Measurements from ENCODE around the gene ZBTB18.

ZBTB18 gene

DNA sequence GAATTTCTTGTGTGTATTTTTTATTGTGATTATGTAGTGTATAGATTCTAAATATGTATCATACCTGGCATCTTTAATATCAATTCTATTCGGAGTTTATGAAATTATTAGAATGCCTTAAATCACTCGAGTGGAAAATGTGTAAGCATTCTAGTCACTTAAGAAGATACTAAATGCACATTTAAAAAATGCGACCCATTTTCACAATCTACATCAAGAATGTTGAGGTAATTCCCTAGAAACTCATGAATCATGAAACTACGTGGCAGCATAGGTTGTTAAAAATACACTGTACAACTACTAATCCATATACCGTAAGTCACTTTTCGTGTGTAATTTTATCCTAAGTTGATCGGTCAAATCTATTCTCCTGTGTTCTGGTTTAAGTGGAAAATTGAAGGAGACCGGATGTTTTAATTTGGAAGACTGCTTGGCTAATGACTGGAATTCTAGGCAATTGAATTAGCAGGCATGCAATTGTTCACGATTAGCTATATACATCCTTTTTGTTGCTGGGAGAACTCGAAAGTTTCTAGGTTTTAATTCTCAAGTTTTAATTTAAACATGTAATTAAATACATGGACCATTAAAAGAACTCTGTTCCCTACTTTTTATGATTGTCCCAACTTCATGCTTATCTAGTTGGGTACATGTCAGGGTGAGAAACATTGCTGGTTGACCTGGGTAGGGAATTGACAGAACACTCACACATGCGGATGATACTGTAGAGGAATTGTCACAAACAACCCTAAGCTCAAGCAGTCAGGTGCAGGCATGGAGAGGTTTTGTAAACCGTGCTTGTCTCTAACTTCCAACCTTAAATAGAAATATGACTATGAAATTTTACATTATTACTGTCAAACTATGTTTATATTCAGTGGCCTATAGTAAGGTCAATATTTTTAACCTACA lies 6.6 kb downstream of the ZBTB18 start:
- H3K4me3 ChIP-seq (ENCODE audit: low read depth in 1 of 5, low read length in 5 of 5) = no peak overlapping the region
- H3K9ac ChIP-seq (ENCODE audit: low read length in 5 of 5) = no peak overlapping the region
- H3K27ac ChIP-seq (ENCODE audit: low read depth, low read length) = no peak overlapping the region
- H3K27me3 ChIP-seq (ENCODE audit: control insufficient read depth in 5 of 5, insufficient read depth in 4 of 5, low read length in 5 of 5) = no peaks in the 10 kb centered on the region
- no peaks in the 10 kb centered on the region for H3K9me3 ChIP-seq (ENCODE audit: control insufficient read depth in 5 of 5, low read length in 5 of 5)
- peaks cover 2 to 20% (median 15%) of the 10 kb centered on the region in 5 donors for H3K36me3 ChIP-seq (ENCODE audit: control insufficient read depth in 5 of 5, insufficient read depth in 5 of 5, low read length in 5 of 5)
- H3K4me1 ChIP-seq (ENCODE audit: control insufficient read depth in 5 of 5, insufficient read depth in 5 of 5, low read length in 5 of 5) = peaks cover 0 to 8% (median 3%) of the 10 kb centered on the region in 5 donors

- H3K9ac ChIP-seq (ENCODE audit: low read length in 5 of 5) = no peak overlapping the region
These were observed 9.0 kb downstream of the ZBTB18 start for GRCh38 chr1:244060117-244060516.

GRCh38 chr1:244060686-244061085 lies 9.6 kb downstream of the ZBTB18 start:
- H3K9ac ChIP-seq (ENCODE audit: low read length in 5 of 5) = no peak overlapping the region
- H3K27ac ChIP-seq (ENCODE audit: low read depth, low read length) = no peak overlapping the region
- H3K4me1 ChIP-seq (ENCODE audit: control insufficient read depth in 5 of 5, insufficient read depth in 5 of 5, low read length in 5 of 5) = peaks cover 0 to 14% (median 10%) of the 10 kb centered on the region in 5 donors
- no peaks in the 10 kb centered on the region for H3K27me3 ChIP-seq (ENCODE audit: control insufficient read depth in 5 of 5, insufficient read depth in 4 of 5, low read length in 5 of 5)
- H3K9me3 ChIP-seq (ENCODE audit: control insufficient read depth in 5 of 5, low read length in 5 of 5) = no peaks in the 10 kb centered on the region
- peaks cover 0 to 3% (median 0%) of the 10 kb centered on the region in 5 donors for H3K36me3 ChIP-seq (ENCODE audit: control insufficient read depth in 5 of 5, insufficient read depth in 5 of 5, low read length in 5 of 5)
- H3K4me3 ChIP-seq (ENCODE audit: low read depth in 1 of 5, low read length in 5 of 5) = no peak overlapping the region

More at GRCh38 chr1:244060117-244060516, 9.0 kb downstream of the ZBTB18 start:
- no peaks in the 10 kb centered on the region for H3K9me3 ChIP-seq (ENCODE audit: control insufficient read depth in 5 of 5, low read length in 5 of 5)
- no peak overlapping the region for H3K4me3 ChIP-seq (ENCODE audit: low read depth in 1 of 5, low read length in 5 of 5)
- H3K4me1 ChIP-seq (ENCODE audit: control insufficient read depth in 5 of 5, insufficient read depth in 5 of 5, low read length in 5 of 5) = peaks cover under 1 to 8% (median 5%) of the 10 kb centered on the region in 5 donors
- no peak overlapping the region for H3K27ac ChIP-seq (ENCODE audit: low read depth, low read length)
- H3K27me3 ChIP-seq (ENCODE audit: control insufficient read depth in 5 of 5, insufficient read depth in 4 of 5, low read length in 5 of 5) = no peaks in the 10 kb centered on the region
- peaks cover under 1 to 4% (median under 1%) of the 10 kb centered on the region in 5 donors for H3K36me3 ChIP-seq (ENCODE audit: control insufficient read depth in 5 of 5, insufficient read depth in 5 of 5, low read length in 5 of 5)

DNA sequence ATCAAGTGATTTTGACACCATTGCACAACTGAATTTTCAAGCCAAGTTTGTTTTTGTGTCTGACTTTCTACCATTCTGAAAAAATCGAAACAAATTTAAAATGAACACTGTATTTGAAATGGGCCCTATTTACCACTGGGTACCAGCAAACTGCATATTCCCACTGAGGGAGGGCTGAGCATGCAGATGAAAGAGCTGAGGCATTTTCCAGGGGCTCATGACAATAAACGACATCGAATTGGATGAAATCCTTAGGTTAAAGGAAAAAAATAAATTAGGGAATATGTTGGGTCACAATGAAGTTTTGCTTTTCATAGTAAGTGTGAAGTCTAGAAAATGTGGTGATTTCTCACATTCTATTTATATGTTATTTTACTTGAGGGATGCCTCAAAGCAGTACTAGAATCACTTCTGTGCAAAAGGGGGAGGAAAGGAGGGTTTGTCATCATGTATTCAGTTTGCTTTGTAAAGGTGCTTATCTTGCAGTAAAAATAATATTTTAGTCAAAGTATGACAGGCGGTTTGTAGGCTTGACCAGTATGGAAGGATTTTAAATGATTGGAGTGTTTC lies 11.2 kb downstream of the ZBTB18 start:
- H3K36me3 ChIP-seq (ENCODE audit: control insufficient read depth in 5 of 5, insufficient read depth in 5 of 5, low read length in 5 of 5) = no peaks in the 10 kb centered on the region
- H3K4me1 ChIP-seq (ENCODE audit: control insufficient read depth in 5 of 5, insufficient read depth in 5 of 5, low read length in 5 of 5) = peaks cover 0 to 24% (median 14%) of the 10 kb centered on the region in 5 donors
- H3K27ac ChIP-seq (ENCODE audit: low read depth, low read length) = no peak overlapping the region
- no peak overlapping the region for H3K4me3 ChIP-seq (ENCODE audit: low read depth in 1 of 5, low read length in 5 of 5)
- no peaks in the 10 kb centered on the region for H3K9me3 ChIP-seq (ENCODE audit: control insufficient read depth in 5 of 5, low read length in 5 of 5)
- no peak overlapping the region for H3K9ac ChIP-seq (ENCODE audit: low read length in 5 of 5)
- H3K27me3 ChIP-seq (ENCODE audit: control insufficient read depth in 5 of 5, insufficient read depth in 4 of 5, low read length in 5 of 5) = no peaks in the 10 kb centered on the region

DNA sequence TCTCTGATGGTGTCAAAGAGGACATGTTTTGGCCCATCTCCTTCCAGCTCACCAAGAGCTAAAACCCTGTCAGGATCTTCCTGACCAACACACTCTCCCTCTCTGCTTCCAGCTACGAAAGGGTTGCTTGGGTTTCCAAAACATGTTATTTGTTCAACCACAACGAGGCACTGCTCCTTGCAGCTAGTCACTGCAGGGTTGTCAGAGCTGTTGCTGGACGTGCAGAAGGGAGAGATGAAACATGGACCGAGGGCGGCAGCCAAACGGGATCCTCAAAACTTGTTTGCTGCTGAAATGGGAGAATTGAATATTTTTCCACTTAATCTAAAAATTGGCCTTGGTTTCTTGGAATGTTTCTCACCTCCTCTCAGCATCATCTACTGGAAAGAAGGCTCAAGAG lies 12.4 kb downstream of the ZBTB18 start:
- Histone ChIP-seq H3K9ac (ENCODE audit: low read length in 5 of 5) (no peak overlapping the region), H3K36me3 (ENCODE audit: control insufficient read depth in 5 of 5, insufficient read depth in 5 of 5, low read length in 5 of 5) (no peaks in the 10 kb centered on the region), H3K4me1 (ENCODE audit: control insufficient read depth in 5 of 5, insufficient read depth in 5 of 5, low read length in 5 of 5) (peaks cover 0 to 24% (median 10%) of the 10 kb centered on the region in 5 donors), H3K9me3 (ENCODE audit: control insufficient read depth in 5 of 5, low read length in 5 of 5) (no peaks in the 10 kb centered on the region), H3K27ac (ENCODE audit: low read depth, low read length) (no peak overlapping the region), H3K4me3 (ENCODE audit: low read depth in 1 of 5, low read length in 5 of 5) (no peak overlapping the region), H3K27me3 (ENCODE audit: control insufficient read depth in 5 of 5, insufficient read depth in 4 of 5, low read length in 5 of 5) (no peaks in the 10 kb centered on the region)

- no peak overlapping the region for H3K27ac ChIP-seq (ENCODE audit: low read depth, low read length)
- H3K9me3 ChIP-seq (ENCODE audit: control insufficient read depth in 5 of 5, low read length in 5 of 5) = no peaks in the 10 kb centered on the region
- H3K36me3 ChIP-seq (ENCODE audit: control insufficient read depth in 5 of 5, insufficient read depth in 5 of 5, low read length in 5 of 5) = no peaks in the 10 kb centered on the region
- H3K9ac ChIP-seq (ENCODE audit: low read length in 5 of 5) = no peak overlapping the region
- peaks cover 0 to 24% (median 10%) of the 10 kb centered on the region in 5 donors for H3K4me1 ChIP-seq (ENCODE audit: control insufficient read depth in 5 of 5, insufficient read depth in 5 of 5, low read length in 5 of 5)
- H3K4me3 ChIP-seq (ENCODE audit: low read depth in 1 of 5, low read length in 5 of 5) = no peak overlapping the region
- no peaks in the 10 kb centered on the region for H3K27me3 ChIP-seq (ENCODE audit: control insufficient read depth in 5 of 5, insufficient read depth in 4 of 5, low read length in 5 of 5)
These were observed 13.5 kb downstream of the ZBTB18 start for GRCh38 chr1:244064621-244065020.

DNA sequence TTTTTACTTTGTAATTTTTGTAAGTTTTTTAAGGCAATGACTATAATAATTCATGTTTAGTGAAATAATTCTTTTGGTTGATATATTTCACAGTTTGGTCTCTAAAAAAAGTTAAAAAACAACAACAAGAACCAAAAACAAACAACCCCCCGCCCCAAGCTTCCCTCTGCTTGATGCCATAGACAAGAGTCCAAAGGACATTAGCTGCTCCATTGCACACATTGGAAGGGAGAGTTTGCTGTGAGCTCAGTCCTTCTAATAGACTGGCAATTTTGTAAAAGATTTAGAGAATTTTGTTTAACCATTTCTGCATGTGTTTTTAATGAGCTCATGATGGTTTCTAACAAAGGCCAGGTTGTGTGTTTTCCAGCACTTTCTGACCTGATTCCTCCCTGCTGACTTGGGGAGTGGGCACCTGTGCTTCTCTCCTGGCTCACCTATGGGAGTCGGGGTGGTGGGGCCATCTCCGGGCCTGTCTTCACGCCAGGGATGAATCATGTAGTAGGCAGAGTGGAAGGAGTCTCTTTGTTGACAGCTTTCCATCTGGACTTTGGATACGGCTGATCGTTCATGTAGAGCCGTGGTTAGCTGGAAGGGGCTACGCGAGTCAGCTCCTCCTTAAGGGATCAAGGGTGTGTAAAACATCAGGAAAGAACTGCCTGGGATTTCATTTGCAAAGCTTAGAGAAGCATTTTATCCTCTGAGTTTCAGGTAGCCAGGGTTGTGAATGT lies 14.1 kb downstream of the ZBTB18 start:
- no peaks in the 10 kb centered on the region for H3K9me3 ChIP-seq (ENCODE audit: control insufficient read depth in 5 of 5, low read length in 5 of 5)
- no peaks in the 10 kb centered on the region for H3K27me3 ChIP-seq (ENCODE audit: control insufficient read depth in 5 of 5, insufficient read depth in 4 of 5, low read length in 5 of 5)
- no peak overlapping the region for H3K4me3 ChIP-seq (ENCODE audit: low read depth in 1 of 5, low read length in 5 of 5)
- peaks cover 0 to 24% (median 10%) of the 10 kb centered on the region in 5 donors for H3K4me1 ChIP-seq (ENCODE audit: control insufficient read depth in 5 of 5, insufficient read depth in 5 of 5, low read length in 5 of 5)
- no peak overlapping the region for H3K27ac ChIP-seq (ENCODE audit: low read depth, low read length)
- no peaks in the 10 kb centered on the region for H3K36me3 ChIP-seq (ENCODE audit: control insufficient read depth in 5 of 5, insufficient read depth in 5 of 5, low read length in 5 of 5)
- no peak overlapping the region for H3K9ac ChIP-seq (ENCODE audit: low read length in 5 of 5)

DNA sequence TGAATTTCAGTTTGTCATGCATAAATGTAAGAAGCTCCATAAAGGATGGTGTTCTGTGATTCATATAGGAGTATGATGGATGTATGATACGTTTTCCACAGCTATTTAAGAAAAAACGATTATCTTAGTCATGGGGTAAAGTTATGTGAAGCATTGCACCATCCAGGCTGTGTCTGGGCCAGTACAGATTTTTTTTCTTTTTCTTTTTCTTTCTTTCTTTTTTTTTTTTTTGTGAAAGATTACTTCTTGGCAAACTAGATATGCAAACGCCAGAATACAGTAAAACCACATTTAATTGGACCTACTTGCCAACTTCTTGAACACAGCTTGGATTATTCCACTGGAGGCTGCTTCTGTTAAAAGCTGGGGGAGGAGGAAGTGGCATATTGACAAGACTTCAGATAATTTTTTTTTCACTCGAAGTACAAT lies 14.9 kb downstream of the ZBTB18 start:
- Histone ChIP-seq H3K36me3 (ENCODE audit: control insufficient read depth in 5 of 5, insufficient read depth in 5 of 5, low read length in 5 of 5) (no peaks in the 10 kb centered on the region), H3K4me3 (ENCODE audit: low read depth in 1 of 5, low read length in 5 of 5) (no peak overlapping the region), H3K4me1 (ENCODE audit: control insufficient read depth in 5 of 5, insufficient read depth in 5 of 5, low read length in 5 of 5) (peaks cover 0 to 24% (median 10%) of the 10 kb centered on the region in 5 donors), H3K27me3 (ENCODE audit: control insufficient read depth in 5 of 5, insufficient read depth in 4 of 5, low read length in 5 of 5) (no peaks in the 10 kb centered on the region), H3K27ac (ENCODE audit: low read depth, low read length) (no peak overlapping the region), H3K9ac (ENCODE audit: low read length in 5 of 5) (no peak overlapping the region), H3K9me3 (ENCODE audit: control insufficient read depth in 5 of 5, low read length in 5 of 5) (no peaks in the 10 kb centered on the region)

GRCh38 chr1:244066954-244067716 lies 16.1 kb downstream of the ZBTB18 start:
- H3K4me3 ChIP-seq (ENCODE audit: low read depth in 1 of 5, low read length in 5 of 5) = no peak overlapping the region
- H3K27me3 ChIP-seq (ENCODE audit: control insufficient read depth in 5 of 5, insufficient read depth in 4 of 5, low read length in 5 of 5) = no peaks in the 10 kb centered on the region
- no peaks in the 10 kb centered on the region for H3K9me3 ChIP-seq (ENCODE audit: control insufficient read depth in 5 of 5, low read length in 5 of 5)
- no peak overlapping the region for H3K9ac ChIP-seq (ENCODE audit: low read length in 5 of 5)
- peaks cover 0 to 24% (median 10%) of the 10 kb centered on the region in 5 donors for H3K4me1 ChIP-seq (ENCODE audit: control insufficient read depth in 5 of 5, insufficient read depth in 5 of 5, low read length in 5 of 5)
- H3K27ac ChIP-seq (ENCODE audit: low read depth, low read length) = no peak overlapping the region
- H3K36me3 ChIP-seq (ENCODE audit: control insufficient read depth in 5 of 5, insufficient read depth in 5 of 5, low read length in 5 of 5) = no peaks in the 10 kb centered on the region
